HEK293 (cell line): ENCODE data around the gene TLL2.

Source experiments
- CTCF ChIA-PET: fragments of 350-600 bp; formaldehyde crosslinking; extraction: SDS; loops from one replicate; lab custom pipeline; 2021; ENCODE audit warnings: antibody characterized with exemption; lab: Yijun Ruan, JAX
- POLR2A ChIA-PET: fragments of 300-600 bp; formaldehyde crosslinking; extraction: SDS; loops from one replicate; lab custom pipeline; 2020; ENCODE audit warnings: antibody characterized with exemption, inconsistent platforms; lab: Yijun Ruan, JAX
- H3K27ac ChIP-seq: fragments of 200-500 bp; sonication (Bioruptor generic); 2 replicates; pipeline ENCODE4 v1.5.1; 2014; ENCODE audit warnings: low read depth, low read length, control low read depth, inconsistent platforms; ENCODE audit errors: extremely low read depth
- H3K36me3 ChIP-seq, 2 experiments: fragments of 200-500 bp in 1 of 2; sonication (Bioruptor generic) in 1 of 2; 1 replicate in 1 of 2; 2 replicates in 1 of 2; pipeline ENCODE4 v1.5.1; 2014 to 2017; ENCODE audit warnings: inconsistent platforms in 2 of 2, low read length in 2 of 2; ENCODE audit not compliant: control insufficient read depth in 2 of 2, insufficient read depth in 1 of 2
- H3K4me1 ChIP-seq: fragments of 200-500 bp; sonication (Bioruptor generic); 2 replicates; pipeline ENCODE4 v1.5.1; 2014; ENCODE audit warnings: mild to moderate bottlenecking, low read length, inconsistent platforms; ENCODE audit not compliant: control insufficient read depth, insufficient read depth
- H3K4me3 ChIP-seq: 2 replicates; pipeline ENCODE4 v1.5.1; 2011; ENCODE audit warnings: low read depth, mild to moderate bottlenecking, control low read depth, low read length, moderate library complexity
- H3K9me3 ChIP-seq: fragments of 200-500 bp; sonication (Bioruptor generic); 2 replicates; pipeline ENCODE4 v1.5.1; 2014; ENCODE audit warnings: low read depth, low read length, inconsistent platforms; ENCODE audit not compliant: control insufficient read depth, insufficient read depth
- GLIS1 ChIP-seq: fragments of 450-650 bp; formaldehyde crosslinking; IDR thresholded peaks from 2 replicates; pipeline ENCODE4 v1.5.1; 2016; ENCODE audit warnings: missing biosample characterization, missing genetic modification characterization
- HIC1 ChIP-seq: fragments of 450-650 bp; formaldehyde crosslinking; IDR thresholded peaks from 2 replicates; pipeline ENCODE4 v1.5.1; 2016; ENCODE audit warnings: missing biosample characterization, missing genetic modification characterization
- PATZ1 ChIP-seq: fragments of 450-650 bp; formaldehyde crosslinking; IDR thresholded peaks from 2 replicates; pipeline ENCODE4 v1.5.1; 2016; ENCODE audit warnings: missing biosample characterization, missing genetic modification characterization
- PRDM1 ChIP-seq: fragments of 450-650 bp; formaldehyde crosslinking; IDR thresholded peaks from 2 replicates; pipeline ENCODE4; 2016; ENCODE audit warnings: missing biosample characterization, missing genetic modification characterization
- SCRT1 ChIP-seq: fragments of 450-650 bp; formaldehyde crosslinking; IDR thresholded peaks from 2 replicates; pipeline ENCODE4 v1.5.1; 2016; ENCODE audit warnings: missing biosample characterization, missing genetic modification characterization, borderline replicate concordance
- SCRT2 ChIP-seq: fragments of 450-650 bp; formaldehyde crosslinking; IDR thresholded peaks from 2 replicates; pipeline ENCODE4 v1.5.1; 2016; ENCODE audit warnings: missing biosample characterization, missing genetic modification characterization
- YY1 ChIP-seq: fragments of 450-650 bp; formaldehyde crosslinking; IDR thresholded peaks from 2 replicates; pipeline ENCODE4 v1.5.1; 2018; ENCODE audit warnings: missing biosample characterization, missing genetic modification characterization
- ZBTB1 ChIP-seq: fragments of 450-650 bp; formaldehyde crosslinking; IDR thresholded peaks from 2 replicates; pipeline ENCODE4 v1.5.1; 2016; ENCODE audit warnings: missing biosample characterization, missing genetic modification characterization
- ZFP37 ChIP-seq: fragments of 450-650 bp; formaldehyde crosslinking; IDR thresholded peaks from 2 replicates; pipeline ENCODE4 v1.5.1; 2016; ENCODE audit warnings: missing biosample characterization, missing genetic modification characterization
- ZNF140 ChIP-seq: fragments of 450-650 bp; formaldehyde crosslinking; IDR thresholded peaks from 2 replicates; pipeline ENCODE4 v1.5.1; 2016; ENCODE audit warnings: missing biosample characterization, missing genetic modification characterization
- ZNF155 ChIP-seq: fragments of 450-650 bp; formaldehyde crosslinking; IDR thresholded peaks from 2 replicates; pipeline ENCODE4 v1.5.1; 2016; ENCODE audit warnings: missing biosample characterization, missing genetic modification characterization
- ZNF239 ChIP-seq: fragments of 450-650 bp; formaldehyde crosslinking; IDR thresholded peaks from 2 replicates; pipeline ENCODE4 v1.5.1; 2016; ENCODE audit warnings: missing biosample characterization, missing genetic modification characterization
- ZNF302 ChIP-seq: fragments of 450-650 bp; formaldehyde crosslinking; IDR thresholded peaks from 2 replicates; pipeline ENCODE4 v1.5.1; 2016; ENCODE audit warnings: missing biosample characterization, missing genetic modification characterization, low read depth
- ZNF362 ChIP-seq: fragments of 450-650 bp; formaldehyde crosslinking; IDR thresholded peaks from 2 replicates; pipeline ENCODE4 v1.5.1; 2016; ENCODE audit warnings: missing biosample characterization, missing genetic modification characterization
- ZNF391 ChIP-seq: fragments of 450-650 bp; formaldehyde crosslinking; IDR thresholded peaks from 2 replicates; pipeline ENCODE4 v1.5.1; 2016; ENCODE audit warnings: low read depth, missing biosample characterization, missing genetic modification characterization, borderline replicate concordance
- ZNF426 ChIP-seq: fragments of 450-650 bp; formaldehyde crosslinking; IDR thresholded peaks from 2 replicates; pipeline ENCODE4 v1.5.1; 2017; ENCODE audit warnings: missing biosample characterization, missing genetic modification characterization, mild to moderate bottlenecking, inconsistent platforms, moderate library complexity
- ZNF529 ChIP-seq: fragments of 450-650 bp; formaldehyde crosslinking; IDR thresholded peaks from 2 replicates; pipeline ENCODE4 v1.5.1; 2017; ENCODE audit warnings: missing genetic modification characterization, missing biosample characterization; ENCODE audit not compliant: insufficient replicate concordance
- ZNF571 ChIP-seq: fragments of 450-650 bp; formaldehyde crosslinking; IDR thresholded peaks from 2 replicates; pipeline ENCODE4 v1.5.0; 2017; ENCODE audit warnings: missing biosample characterization, missing genetic modification characterization
- ZNF600 ChIP-seq: fragments of 450-650 bp; formaldehyde crosslinking; IDR thresholded peaks from 2 replicates; pipeline ENCODE4 v1.5.1; 2016; ENCODE audit warnings: missing biosample characterization, missing genetic modification characterization
- ZNF677 ChIP-seq: fragments of 450-650 bp; IDR thresholded peaks from 2 replicates; pipeline ENCODE4 v1.5.0; 2018; ENCODE audit warnings: missing biosample characterization, mild to moderate bottlenecking, missing genetic modification characterization, moderate library complexity
- ZNF791 ChIP-seq: fragments of 450-650 bp; formaldehyde crosslinking; IDR thresholded peaks from 2 replicates; pipeline ENCODE4 v1.5.1; 2016; ENCODE audit warnings: missing biosample characterization, missing genetic modification characterization
- ZNF837 ChIP-seq: fragments of 450-650 bp; formaldehyde crosslinking; IDR thresholded peaks from 2 replicates; pipeline ENCODE4 v1.5.1; 2016; ENCODE audit warnings: missing biosample characterization, missing genetic modification characterization
- ZNF843 ChIP-seq: fragments of 450-650 bp; formaldehyde crosslinking; IDR thresholded peaks from 2 replicates; pipeline ENCODE4 v1.5.1; 2016; ENCODE audit warnings: missing biosample characterization, missing genetic modification characterization

TLL2 gene

DNA sequence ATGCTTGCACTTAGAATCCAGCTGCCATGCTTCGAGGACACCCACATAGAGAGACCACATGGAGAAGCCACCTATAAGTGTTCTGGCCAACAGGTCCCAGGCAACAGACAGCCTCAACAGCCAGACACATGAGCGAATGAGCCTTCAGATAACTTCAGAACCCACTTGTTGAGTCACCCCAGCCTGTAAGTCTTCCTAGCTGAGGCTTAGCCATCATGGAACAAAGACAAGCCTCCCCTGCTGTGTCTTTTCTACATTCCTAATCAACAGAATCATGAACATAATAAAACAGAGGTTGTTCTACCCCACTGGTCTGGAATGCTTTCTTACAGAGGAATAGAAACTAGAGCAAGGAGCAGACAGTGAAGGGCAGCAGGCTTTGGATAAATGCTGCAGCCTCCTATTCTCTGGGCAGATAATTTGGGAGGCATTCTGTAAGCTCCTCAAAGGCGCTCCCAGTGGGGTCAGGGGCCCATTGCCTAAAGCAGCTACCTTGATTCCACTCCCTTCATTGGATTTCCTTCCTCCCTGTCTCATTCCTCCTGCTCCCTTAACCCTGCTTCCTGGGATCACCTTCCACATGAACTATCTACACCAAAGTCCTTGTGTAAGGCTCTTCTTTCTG, 4.6 kb downstream of the TLL2 start:
- Histone ChIP-seq H3K4me3 (no peak overlapping the region), H3K9me3 (no peaks in the 10 kb centered on the region), H3K4me1 (peaks cover 1% of the 10 kb centered on the region; the same call in 1 of the 2 replicates)
- CTCF ChIA-PET: interaction anchor here (1.8 to 3.7 kb wide), 6 partner anchors 7 to 131 kb away, joined by 6 to 21 read pairs (median 10); no protein-coding TSS in a partner anchor
- POLR2A ChIA-PET: no interaction called here
- TF ChIP-seq SCRT1 (tag by site-specific recombination) (peak; percentile 76), ZNF600 (tag by site-specific recombination) (0 out of 2 replicates have a peak, but pooled peaks have one; percentile 46), ZBTB1 (no peak), ZNF837 (no peak), GLIS1 (tag by site-specific recombination) (peak; percentile 51), ZNF362 (no peak), ZNF791 (tag by site-specific recombination) (no peak), ZFP37 (no peak), SCRT2 (tag by site-specific recombination) (peak; percentile 90)
- TF ChIP-seq, all 188 proteins: peak for 4
- Histone ChIP-seq H3K36me3 (no peaks in the 10 kb centered on the region), H3K27ac (no peak overlapping the region)

GRCh38 chr10:96507044-96507443, 6.7 kb downstream of the TLL2 start:
- TF ChIP-seq ZNF155 (tag by site-specific recombination) (no peak), YY1 (no peak), ZNF302 (no peak), ZNF791 (tag by site-specific recombination) (no peak), HIC1 (no peak), ZNF140 (no peak), PATZ1 (tag by site-specific recombination) (no peak), ZNF426 (tag by site-specific recombination) (no peak), ZNF843 (no peak), ZNF529 (tag by site-specific recombination) (no peak), SCRT1 (tag by site-specific recombination) (no peak), PRDM1 (no peak), ZNF571 (tag by site-specific recombination) (no peak), ZNF677 (tag by site-specific recombination) (no peak), ZNF600 (tag by site-specific recombination) (no peak), ZNF391 (tag by site-specific recombination) (no peak), ZNF239 (tag by site-specific recombination) (no peak)
- no peaks in the 10 kb centered on the region for H3K9me3 ChIP-seq
- H3K4me1 ChIP-seq: no peaks in the 10 kb centered on the region
- ChIA-PET CTCF (no interaction called here), POLR2A (no interaction called here)
- H3K27ac ChIP-seq: no peak overlapping the region
- H3K4me3 ChIP-seq: no peak overlapping the region
- no peaks in the 10 kb centered on the region for H3K36me3 ChIP-seq
